ENCODE measurements around the gene VWA5B1.
"Not testable (repeated sequence)": the region's sequence is repeated elsewhere in the genome, so short reads cannot be mapped to it uniquely, and the experiment has no call there.

Gene VWA5B1

GRCh38 chr1:20279509-20279908 is 11.2 kb upstream of the VWA5B1 start:
- DNase-seq (ENCODE audit: low spot score): peak; percentile 34

DNA sequence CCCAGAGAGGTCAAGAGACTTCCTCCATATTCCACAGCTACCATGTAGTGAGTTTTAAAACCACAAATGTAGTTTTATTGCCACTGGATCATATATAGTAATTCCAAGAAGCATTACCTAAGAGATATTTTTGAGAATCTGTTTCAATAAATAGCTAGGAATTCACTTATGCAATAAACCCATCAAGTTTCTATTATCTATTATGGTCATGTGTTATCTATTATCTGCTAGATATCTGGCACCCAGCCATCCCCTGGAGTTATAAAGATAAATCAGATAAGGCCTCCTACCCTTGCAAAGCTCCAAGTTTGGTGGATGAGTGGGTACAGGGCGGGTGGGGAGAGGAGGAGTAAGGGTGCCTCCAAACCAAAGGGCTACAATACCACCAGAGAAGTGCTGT is 10.3 kb upstream of the VWA5B1 start:
- no peak for DNase-seq (ENCODE audit: low spot score)

GRCh38 chr1:20280906-20281305 is 9.8 kb upstream of the VWA5B1 start:
- DNase-seq (ENCODE audit: low spot score): no peak

- no peak for DNase-seq (ENCODE audit: low spot score)
Observed at GRCh38 chr1:20281801-20282200, 8.9 kb upstream of the VWA5B1 start.

- no peak for DNase-seq (ENCODE audit: low spot score)
Observed at GRCh38 chr1:20282533-20282932, 8.1 kb upstream of the VWA5B1 start.

DNA sequence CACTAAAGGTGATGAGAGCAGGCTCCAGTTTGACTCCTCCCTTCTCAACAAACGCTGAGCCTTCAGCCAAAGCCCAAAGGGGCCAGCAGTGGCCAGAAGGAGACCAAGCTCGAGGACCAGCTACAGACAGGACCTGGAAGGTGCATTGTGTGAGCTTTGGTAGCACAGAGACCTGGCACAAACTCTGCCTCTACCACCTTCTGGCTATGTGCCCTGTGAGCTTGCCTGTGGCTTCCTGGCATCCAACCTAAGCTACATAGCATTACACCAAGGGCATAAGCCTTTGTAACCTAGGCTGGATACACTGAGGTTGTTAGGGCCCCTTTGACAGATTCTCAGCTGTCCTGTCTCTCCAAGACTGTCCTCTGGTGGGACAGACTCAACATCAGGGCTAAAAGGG is 6.6 kb upstream of the VWA5B1 start:
- DNase-seq (ENCODE audit: low spot score): no peak

- no peak for DNase-seq (ENCODE audit: low spot score)
Observed at GRCh38 chr1:20284625-20285024, 6.0 kb upstream of the VWA5B1 start.

- no peak for DNase-seq (ENCODE audit: low spot score)
Observed at GRCh38 chr1:20285510-20285909, 5.2 kb upstream of the VWA5B1 start.

GRCh38 chr1:20287696-20288095 is 3.0 kb upstream of the VWA5B1 start:
- DNase-seq (ENCODE audit: low spot score): not testable (repeated sequence)

DNA sequence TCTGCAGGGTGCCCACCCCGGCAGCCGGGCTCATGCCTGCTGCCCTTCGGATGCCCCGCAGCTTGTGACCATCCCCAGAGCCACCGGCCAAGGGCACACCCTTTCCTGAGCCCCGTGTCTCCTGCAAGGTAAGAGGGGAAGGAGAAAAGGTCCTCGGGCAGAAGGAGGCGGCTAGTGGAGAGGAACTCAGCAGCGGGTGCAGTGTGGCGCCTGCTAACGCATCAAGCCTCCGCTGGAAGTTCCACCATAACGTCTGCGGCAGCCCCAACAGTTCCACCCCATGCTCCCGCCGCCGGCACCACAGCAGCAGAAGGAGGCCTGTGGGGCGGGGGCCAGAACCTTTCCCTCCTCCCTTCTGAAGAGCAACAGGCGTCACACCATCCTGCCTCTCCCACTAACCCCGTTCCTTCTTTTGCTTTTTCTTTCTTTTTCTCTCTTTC is 990 bp downstream of the VWA5B1 start:
- DNase-seq (ENCODE audit: low spot score): no peak

GRCh38 chr1:20298626-20299025 is 8.0 kb downstream of the VWA5B1 start:
- no peak for DNase-seq (ENCODE audit: low spot score)

GRCh38 chr1:20301463-20302107 is 10.9 kb downstream of the VWA5B1 start:
- no peak for DNase-seq (ENCODE audit: low spot score)

- no peak for DNase-seq (ENCODE audit: low spot score)
Observed at GRCh38 chr1:20302108-20302471, 11.4 kb downstream of the VWA5B1 start.

- no peak for DNase-seq (ENCODE audit: low spot score)
Observed at GRCh38 chr1:20307026-20307425, 16.4 kb downstream of the VWA5B1 start.

DNA sequence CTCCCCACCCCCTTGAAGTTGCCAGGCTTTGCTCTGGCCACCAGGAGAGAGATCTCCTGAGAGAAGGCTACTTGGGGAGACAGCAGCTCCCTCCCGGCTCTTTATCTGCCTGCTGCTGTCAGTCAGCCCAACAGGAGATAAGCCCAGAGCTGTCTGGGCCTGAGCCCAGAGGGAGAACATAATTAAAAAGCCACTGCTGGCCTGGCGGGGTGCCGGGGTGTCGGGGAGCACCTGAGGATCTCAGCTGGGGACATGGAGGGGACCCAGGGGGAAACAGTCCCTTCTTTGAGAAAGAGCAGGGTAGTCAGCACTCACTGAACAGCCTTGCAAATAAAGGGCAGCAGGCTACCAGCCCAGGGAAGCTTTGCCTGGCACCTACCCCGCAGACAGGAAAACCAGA is 17.9 kb downstream of the VWA5B1 start:
- no peak for DNase-seq (ENCODE audit: low spot score)

- no peak for DNase-seq (ENCODE audit: low spot score)
Observed at GRCh38 chr1:20311289-20311688, 20.6 kb downstream of the VWA5B1 start.

- no peak for DNase-seq (ENCODE audit: low spot score)
Observed at GRCh38 chr1:20312310-20312709, 21.6 kb downstream of the VWA5B1 start.

DNA sequence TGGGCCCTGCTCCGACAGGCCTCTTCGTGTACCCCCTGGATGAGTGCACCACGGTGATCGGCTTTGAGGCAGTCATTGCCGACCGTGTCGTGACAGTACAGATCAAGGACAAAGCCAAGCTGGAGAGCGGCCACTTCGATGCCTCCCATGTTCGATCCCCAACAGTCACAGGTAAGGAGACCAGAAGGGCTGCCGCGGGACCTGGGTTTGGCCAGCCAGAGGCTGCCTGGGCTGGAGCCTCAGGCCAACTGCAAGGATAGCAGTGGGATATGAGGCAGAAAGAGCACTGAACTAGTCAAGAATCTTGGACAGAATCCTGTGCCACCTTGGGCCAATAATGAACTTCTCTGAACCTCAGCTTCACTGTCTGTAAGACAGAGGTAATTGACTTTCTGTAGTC is 22.1 kb downstream of the VWA5B1 start:
- no peak for DNase-seq (ENCODE audit: low spot score)

- DNase-seq (ENCODE audit: low spot score): no peak
Observed at GRCh38 chr1:20317471-20317870, 26.8 kb downstream of the VWA5B1 start.

DNA sequence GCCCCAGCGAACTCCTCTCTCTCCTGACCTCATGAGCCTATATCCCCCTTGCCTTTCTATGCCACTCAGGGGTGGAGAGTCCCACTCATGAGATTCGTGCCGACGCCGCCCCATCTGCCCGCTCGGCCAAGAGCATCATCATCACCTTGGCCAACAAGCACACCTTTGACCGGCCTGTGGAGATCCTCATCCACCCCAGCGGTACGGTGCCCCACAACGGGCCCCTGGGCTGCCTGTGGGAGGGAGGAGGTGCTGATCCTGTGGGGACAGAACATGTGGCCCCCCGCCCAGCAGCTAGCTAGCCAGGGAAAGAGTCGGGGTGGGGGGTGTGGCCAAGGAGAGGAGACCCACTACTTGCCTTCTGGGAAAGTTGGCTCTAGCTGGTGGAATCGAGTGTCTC is 27.8 kb downstream of the VWA5B1 start:
- no peak for DNase-seq (ENCODE audit: low spot score)

DNA sequence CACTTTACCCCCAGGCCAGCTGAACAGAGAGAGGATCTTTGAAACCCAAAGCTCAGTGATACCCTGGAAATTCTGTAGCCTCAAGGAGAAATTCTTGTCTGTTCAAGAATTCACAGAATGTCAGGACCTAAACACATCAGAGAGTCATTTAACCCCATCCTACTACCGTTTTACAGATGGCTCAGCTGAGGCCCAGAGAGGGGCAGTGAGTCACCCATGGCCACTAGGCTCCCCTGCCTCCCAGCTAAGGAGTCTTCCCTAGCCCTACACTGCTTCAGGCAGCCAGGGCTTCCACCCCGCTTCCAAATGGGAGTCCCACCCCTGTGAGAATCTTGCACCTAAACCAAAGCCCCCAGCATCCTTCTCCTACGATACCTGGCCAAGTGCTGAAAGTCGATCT is 28.3 kb downstream of the VWA5B1 start:
- DNase-seq (ENCODE audit: low spot score): no peak

DNA sequence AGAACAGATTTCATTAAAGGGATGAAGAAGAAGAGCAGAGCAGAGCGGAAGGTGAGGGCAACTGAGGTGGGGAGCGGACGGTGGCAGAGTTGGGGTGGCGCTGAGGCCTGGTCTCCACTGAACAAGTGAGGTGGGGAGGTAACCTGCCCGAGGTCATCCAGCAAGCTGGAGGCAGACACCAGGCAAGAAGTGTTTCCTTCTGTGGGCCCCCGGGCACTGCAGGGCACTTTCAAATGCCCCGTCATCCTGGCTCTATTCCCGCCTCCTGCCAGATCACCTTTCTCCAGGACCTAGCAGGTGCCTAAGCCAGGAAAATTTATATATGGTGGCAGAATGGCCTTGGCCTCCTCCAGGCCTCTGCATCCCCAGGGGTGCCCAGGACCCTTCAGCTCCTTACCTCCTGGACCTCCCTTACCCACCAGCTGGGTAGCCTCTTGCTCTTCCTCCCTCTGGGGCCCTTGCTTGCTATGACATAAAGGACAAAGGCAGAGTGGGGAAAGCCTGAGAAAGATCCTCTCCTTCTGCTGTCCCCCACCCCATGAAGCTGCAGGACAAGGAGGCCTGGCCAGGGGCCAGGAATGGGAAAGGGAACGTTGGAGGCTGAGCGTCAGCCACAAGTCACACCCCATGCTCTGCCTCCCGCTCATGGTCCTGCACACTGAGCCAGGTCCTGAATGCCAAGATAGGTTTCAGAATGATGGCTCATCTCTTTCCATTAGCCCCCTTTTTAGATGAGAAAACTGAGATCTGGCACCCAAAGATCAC is 29.0 kb downstream of the VWA5B1 start:
- no peak for DNase-seq (ENCODE audit: low spot score)

DNA sequence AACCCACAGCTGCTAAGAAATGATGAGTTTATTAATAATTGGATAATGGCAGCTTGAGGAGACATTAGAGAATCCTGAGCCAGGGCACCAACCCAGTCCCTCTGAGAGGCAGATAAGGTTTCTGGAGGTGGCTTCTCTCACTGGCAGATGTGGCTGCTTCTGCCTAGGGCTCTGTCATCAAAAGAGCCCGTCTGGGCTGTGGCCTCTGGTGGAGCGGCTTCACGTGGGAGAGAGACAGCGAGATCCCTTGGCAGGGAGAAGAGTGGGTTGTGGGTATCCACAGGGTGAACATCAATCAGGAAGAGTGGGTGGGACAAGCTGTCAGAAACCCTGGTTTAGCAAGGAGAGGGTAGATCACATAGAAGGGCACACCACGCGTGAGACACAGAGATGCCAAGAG is 30.0 kb downstream of the VWA5B1 start:
- DNase-seq (ENCODE audit: low spot score): no peak

DNA sequence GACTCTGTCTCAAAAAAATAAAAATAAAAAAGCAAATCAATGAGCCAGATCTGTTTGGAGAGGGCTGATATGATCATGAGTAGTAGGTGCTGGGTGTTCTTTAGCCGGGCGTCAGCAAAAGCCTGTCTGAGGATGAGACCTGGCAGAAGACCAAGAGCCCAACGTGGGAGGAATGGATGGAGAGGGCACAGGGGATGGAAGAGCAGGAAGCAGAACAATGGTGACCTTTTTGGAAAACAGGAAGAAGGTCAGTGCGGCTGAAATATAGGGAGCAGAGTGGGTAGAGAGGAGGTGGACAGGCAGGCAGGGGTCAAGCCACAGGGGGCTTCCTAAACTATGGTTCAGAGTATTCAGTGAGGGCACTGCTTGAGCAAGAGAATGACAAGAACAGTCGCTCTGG is 30.9 kb downstream of the VWA5B1 start:
- DNase-seq (ENCODE audit: low spot score): no peak
